SW480 (cell line): ENCODE results near the gene ZFAND4.
A peak's percentile ranks its signal among the peaks of the same experiment; 100 is the strongest.
"Not testable (repeated sequence)": the region's sequence is repeated elsewhere in the genome, so short reads cannot be mapped to it uniquely, and the experiment has no call there.

Source experiments
- DNase-seq: peaks from one replicate; pipeline ENCODE4 v3.0.0-alpha.2; 2016; ENCODE audit warnings: low spot score

ZFAND4 gene

GRCh38 chr10:45672181-45673073 is at the start of gene ZFAND4:
Gene ZFAND4, minus strand, starts transcription at chr10:45672772. Its CDS starts 9,047 bp downstream, at chr10:45663725.
- peak; percentile 97 for DNase-seq

DNA sequence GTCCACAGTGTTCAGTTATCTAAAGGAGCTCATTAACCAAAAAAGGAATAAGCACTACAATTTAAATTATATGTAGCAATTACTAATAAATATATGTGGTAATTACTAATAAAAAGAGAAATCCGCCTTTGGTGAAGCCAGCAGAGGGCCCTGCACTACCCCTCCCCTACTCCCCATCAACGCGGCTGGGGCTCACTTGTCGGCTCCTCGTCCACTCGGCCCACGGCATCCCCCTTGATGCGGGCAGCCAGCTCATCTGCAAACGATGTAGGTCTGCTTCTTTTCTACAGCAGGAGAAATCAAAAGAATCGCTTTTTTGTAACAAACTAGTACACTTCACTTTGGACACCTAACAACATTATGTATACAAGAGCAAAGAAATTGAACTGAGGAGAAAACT is 48.9 kb upstream of the ZFAND4 start:
- not testable (repeated sequence) for DNase-seq

- not testable (repeated sequence) for DNase-seq
Observed at GRCh38 chr10:45717642-45718041, 45.1 kb upstream of the ZFAND4 start.

GRCh38 chr10:45717053-45717452 is 44.5 kb upstream of the ZFAND4 start:
- DNase-seq: not testable (repeated sequence)

DNA sequence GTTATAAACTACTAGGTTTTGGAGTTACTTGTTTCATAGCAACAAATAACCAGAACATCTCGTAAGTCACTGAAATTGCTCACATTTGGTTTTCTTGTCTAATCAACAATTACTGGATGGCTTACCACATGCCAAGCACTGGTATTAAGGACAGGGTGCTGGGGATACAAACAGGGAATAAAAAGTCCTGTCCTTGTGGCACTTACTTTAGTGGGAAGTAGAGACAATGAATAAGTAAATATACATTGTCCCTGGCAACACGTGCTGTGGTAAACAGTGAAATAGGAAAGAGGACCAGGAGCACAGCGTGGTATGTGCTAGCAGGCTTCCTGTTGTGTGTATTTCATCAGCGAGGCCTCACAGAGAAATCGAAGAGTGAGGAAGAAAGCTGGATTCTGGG is 38.7 kb upstream of the ZFAND4 start:
- not testable (repeated sequence) for DNase-seq

DNA sequence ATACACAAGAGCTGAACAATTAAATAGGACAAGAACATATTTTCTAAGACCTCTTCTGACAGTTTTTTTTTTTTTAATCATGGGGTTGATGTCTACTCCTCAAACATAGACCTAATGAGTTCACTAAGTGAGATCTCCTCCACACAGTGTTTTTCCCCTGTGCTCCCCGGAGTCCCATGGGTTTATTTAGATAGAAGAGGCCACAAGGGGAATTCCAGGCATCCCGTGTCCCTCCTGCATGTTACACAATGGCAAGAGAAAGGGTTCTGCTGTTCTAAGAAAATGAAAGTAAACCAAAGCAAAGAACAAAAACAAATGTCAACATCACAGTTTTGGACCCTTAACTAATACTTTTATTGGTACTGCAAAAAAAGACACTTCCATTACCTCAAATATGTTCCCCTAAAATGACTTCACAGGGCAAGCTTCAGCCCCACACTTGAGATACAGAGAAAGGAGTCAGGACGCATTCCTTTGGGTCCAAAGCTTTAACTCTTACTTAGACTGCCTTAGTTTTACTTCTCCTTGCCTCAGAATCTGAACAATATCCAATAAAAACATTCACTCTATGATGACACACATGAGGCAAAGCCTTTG is 37.7 kb upstream of the ZFAND4 start:
- DNase-seq: not testable (repeated sequence)

DNA sequence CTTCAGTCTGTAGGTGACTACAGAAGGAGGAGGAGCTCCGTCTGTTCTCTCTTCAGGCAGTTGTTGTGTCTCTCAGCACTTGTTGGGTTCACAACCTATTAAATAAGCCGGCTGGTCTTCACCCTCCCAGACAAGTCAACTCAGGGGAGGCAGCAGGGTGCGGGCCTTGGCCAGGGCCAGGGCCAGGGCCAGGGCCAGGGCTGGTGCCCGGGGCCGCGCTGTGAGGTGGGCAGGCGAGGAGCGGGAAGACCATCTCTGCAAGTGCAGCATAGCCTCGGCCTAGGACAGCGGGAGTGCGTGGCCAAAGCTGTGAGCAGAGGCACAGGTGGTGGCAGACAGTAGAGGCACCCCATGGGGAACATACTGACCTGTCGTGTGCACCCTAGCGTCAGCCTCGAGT is 5.9 kb upstream of the ZFAND4 start:
- not testable (repeated sequence) for DNase-seq

- no peak for DNase-seq
Observed at GRCh38 chr10:45675388-45675787, 2.8 kb upstream of the ZFAND4 start.

GRCh38 chr10:45673074-45673648 is 589 bp upstream of the ZFAND4 start:
- DNase-seq: peak; percentile 5

DNA sequence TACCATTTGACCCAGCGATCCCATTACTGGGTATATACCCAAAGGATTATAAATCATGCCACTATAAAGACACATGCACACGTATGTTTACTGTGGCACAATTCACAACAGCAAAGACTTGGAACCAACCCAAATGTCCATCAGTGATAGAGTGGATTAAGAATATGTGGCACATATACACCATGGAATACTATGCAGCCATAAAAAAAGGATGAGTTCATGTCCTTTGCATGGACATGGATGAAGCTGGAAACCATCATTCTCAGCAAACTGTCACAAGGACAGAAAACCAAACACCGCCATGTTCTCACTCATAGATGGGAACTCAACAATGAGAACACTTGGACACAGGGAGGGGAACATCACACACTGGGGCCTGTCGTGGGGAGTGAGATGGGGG is 1.3 kb downstream of the ZFAND4 start:
- DNase-seq: not testable (repeated sequence)

- not testable (repeated sequence) for DNase-seq
Observed at GRCh38 chr10:45669897-45670296, 2.7 kb downstream of the ZFAND4 start.

- no peak for DNase-seq
Observed at GRCh38 chr10:45660876-45661411, 11.6 kb downstream of the ZFAND4 start.

GRCh38 chr10:45657033-45657926 is 15.3 kb downstream of the ZFAND4 start:
- no peak for DNase-seq

- no peak for DNase-seq
Observed at GRCh38 chr10:45655219-45655618, 17.4 kb downstream of the ZFAND4 start.

DNA sequence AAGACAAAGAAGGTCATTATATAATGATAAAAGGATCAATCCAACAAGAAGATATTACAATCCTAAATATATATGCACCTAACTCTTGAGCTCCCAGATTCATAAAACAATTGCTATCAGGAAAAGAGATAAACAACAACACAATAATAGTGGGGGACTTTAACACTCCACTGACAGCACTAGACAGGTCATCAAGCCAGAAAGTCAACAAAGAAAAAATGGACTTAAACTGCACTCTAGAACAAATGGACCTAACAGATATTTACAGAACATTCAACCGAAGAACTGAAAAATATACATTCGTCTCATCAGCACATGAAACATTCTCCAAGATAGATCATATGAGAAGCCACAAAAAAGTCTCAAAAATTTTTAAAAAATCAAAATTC is 17.8 kb downstream of the ZFAND4 start:
- DNase-seq: not testable (repeated sequence)

GRCh38 chr10:45653454-45653853 is 19.1 kb downstream of the ZFAND4 start:
- DNase-seq: no peak

DNA sequence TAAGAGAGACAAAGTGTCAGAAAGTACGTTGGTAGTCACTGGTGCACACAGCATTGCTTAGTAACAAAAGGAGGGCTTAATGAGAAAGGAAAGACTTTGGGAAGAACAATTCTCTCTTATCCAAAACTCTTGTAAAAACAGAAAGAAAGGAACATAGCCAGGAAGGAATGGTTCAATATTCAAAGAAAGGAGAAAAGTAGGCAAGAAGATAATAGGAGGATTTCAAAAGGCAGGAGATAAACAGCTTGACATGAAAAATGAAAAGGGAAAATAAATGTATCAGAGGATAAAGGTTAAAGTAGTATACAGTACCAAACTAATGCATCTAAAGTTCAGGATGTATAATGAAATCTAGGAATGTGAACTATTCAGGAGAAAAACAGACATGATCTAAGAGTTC is 20.1 kb downstream of the ZFAND4 start:
- no peak for DNase-seq

GRCh38 chr10:45649296-45649695 is 23.3 kb downstream of the ZFAND4 start:
- DNase-seq: no peak

- DNase-seq: no peak
Observed at GRCh38 chr10:45647118-45647517, 25.5 kb downstream of the ZFAND4 start.

- no peak for DNase-seq
Observed at GRCh38 chr10:45646384-45647050, 26.1 kb downstream of the ZFAND4 start.

DNA sequence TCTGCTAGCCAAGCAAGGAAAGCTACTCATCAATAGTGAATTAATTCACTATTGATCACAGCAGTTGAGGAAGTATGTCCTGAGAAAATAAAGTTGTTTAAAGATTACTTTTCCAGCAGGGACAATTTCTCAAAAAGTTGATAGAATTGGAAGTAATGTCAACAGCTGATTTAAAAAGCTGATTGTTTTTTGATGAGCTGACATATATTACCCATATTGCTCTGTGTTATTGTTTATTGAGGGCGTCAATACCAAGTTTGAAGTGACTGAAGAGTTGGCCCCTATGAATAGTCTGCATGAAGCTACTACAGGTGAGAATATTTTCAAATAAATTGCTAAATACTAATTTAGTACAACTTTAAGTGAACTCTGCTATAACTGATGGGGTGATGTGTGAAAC is 28.0 kb downstream of the ZFAND4 start:
- no peak for DNase-seq
